NCI-H2227 (cell line): Measurements from ENCODE around the gene HMGA1.
"Not testable (repeated sequence)": the region's sequence is repeated elsewhere in the genome, so short reads cannot be mapped to it uniquely, and the experiment has no call there.

Experiments
- DNase-seq: peaks from one replicate; lab custom pipeline; 2025; ENCODE audit not compliant: unreplicated experiment; lab: John Stamatoyannopoulos, UW

HMGA1 gene

DNA sequence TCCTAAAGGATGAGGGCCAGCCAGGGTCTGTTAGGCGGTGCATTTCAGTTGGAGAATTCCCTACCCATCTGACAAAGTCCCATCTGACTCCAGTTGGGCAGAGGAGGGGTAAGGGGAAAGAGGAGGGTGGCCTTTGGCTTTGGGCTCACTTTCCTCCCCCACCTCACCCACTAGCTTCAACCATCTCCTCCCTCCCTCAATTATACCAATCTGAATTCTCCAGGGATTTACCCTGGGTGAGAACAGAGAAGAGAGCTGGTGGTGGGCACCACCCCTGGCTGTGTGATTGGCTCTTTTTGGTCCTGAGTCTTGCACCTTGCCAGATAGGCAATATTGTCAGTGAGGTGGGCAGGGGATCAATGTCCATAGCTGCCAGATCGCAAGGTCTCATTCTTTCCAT is 3.2 kb downstream of the HMGA1 start:
- DNase-seq, result no peak

DNA sequence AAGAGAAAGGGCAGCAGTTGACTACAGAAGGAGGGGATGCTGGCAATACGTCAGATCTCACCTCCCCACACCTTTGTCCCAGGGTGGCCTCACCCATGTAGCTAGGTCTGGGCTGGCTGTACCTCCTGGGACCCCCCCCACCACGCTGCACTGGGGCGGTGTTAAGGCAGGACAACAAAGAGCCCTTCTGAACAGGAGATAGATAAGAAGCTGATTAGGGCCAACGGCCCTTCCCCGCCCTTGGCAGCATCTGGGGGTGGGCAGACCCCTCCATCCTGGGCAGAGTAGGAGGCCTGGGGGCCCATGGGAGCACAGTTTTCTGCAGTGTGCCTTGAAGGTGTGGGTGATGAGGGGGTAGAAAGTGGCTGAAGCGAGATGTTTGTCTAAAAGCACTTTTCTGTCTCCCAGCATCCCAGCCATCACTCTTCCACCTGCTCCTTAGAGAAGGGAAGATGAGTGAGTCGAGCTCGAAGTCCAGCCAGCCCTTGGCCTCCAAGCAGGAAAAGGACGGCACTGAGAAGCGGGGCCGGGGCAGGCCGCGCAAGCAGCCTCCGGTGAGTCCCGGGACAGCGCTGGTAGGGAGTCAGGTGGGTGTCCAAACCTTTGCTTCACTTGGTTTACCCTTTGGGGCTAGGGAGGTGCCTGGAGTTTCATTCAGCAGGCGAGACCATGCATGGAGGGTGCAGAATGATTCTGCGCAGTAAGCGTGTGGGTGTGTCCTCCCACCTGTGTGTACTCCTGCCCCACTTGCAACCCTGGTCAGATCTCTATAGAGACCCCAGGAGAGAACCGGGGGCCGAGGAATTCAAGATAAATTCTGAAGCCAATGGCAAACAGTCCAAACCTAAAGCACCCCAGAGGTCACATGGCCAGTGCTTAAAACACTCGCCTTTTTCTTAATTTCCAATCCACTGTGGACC is 3.9 kb downstream of the HMGA1 start:
- DNase-seq, result no peak

- no peak for DNase-seq
Observed at GRCh38 chr6:34241351-34242215, 4.9 kb downstream of the HMGA1 start.

DNA sequence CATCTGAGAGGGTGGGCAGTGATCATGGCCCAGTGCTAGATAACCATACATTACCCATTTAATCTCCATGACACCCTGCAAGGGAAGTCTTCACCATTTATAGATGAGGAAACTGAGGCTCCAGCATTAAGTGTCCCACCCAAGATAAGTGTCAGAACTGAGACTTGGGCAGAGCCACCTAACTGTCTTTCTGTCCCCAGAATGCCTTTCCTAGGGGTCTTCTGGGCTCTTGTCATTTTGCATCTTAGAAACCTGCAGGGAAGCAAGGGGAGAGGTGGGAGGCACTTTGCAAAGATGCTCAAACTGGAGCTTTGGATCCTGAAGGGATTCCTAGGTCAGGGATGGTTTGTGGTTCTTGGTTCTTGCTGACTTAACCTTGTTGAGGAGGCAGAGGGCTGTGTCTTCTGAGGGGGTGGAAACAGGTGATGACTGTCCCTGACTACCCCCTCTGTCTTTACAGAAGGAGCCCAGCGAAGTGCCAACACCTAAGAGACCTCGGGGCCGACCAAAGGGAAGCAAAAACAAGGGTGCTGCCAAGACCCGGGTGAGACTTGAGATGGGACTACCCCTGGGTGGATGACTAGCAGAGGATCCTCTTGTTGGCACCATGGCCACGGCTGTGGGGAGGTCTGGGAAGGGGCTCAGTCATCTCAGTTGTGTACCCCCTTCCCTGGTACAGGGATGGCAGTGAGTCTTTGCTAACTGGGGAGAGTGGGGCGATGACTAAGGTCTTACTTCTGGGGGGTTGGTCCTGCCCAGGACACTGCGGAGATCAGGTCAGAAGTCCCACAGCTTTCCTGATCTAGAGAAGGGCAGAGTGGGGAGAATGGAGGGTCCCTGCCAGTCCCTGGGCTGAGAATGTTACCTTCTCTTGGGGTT is 5.8 kb downstream of the HMGA1 start:
- no peak for DNase-seq

DNA sequence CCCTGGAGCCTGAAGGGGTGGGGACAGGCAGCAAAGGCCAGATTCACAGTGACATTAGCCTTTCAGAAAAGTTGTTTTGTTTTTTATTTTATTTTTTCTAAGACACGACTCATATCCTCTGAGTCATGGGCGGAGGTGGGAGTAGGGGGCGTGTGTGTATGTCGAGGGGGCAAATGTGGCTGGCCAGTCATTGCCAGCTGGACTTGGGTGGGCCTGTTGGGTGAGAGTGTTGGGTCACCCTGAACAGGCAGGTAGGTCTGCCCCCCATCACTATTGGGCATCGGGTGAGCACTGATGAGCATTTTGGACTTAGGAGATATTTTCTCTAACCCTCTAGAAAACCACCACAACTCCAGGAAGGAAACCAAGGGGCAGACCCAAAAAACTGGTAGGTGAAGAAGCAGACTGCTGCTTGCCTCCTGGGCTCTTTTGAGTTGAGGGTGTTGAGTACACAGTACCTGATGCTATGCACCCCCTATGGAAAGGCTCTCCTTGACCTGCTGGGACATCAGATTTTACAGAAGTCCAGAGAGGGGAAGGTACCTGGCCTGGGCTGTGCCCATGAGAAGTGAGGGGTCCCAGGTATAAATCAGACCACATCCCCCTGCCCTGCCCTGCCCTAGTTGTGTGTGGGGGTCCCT is 6.6 kb downstream of the HMGA1 start:
- no peak for DNase-seq

GRCh38 chr6:34243901-34244884 is 7.5 kb downstream of the HMGA1 start:
- peak; percentile 39 for DNase-seq

DNA sequence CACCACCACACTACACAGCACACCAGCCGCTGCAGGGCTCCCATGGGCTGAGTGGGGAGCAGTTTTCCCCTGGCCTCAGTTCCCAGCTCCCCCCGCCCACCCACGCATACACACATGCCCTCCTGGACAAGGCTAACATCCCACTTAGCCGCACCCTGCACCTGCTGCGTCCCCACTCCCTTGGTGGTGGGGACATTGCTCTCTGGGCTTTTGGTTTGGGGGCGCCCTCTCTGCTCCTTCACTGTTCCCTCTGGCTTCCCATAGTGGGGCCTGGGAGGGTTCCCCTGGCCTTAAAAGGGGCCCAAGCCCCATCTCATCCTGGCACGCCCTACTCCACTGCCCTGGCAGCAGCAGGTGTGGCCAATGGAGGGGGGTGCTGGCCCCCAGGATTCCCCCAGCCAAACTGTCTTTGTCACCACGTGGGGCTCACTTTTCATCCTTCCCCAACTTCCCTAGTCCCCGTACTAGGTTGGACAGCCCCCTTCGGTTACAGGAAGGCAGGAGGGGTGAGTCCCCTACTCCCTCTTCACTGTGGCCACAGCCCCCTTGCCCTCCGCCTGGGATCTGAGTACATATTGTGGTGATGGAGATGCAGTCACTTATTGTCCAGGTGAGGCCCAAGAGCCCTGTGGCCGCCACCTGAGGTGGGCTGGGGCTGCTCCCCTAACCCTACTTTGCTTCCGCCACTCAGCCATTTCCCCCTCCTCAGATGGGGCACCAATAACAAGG is 8.5 kb downstream of the HMGA1 start:
- not testable (repeated sequence) for DNase-seq

DNA sequence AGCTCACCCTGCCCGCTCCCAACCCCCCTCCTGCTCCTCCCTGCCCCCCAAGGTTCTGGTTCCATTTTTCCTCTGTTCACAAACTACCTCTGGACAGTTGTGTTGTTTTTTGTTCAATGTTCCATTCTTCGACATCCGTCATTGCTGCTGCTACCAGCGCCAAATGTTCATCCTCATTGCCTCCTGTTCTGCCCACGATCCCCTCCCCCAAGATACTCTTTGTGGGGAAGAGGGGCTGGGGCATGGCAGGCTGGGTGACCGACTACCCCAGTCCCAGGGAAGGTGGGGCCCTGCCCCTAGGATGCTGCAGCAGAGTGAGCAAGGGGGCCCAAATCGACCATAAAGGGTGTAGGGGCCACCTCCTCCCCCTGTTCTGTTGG is 9.1 kb downstream of the HMGA1 start:
- not testable (repeated sequence) for DNase-seq

DNA sequence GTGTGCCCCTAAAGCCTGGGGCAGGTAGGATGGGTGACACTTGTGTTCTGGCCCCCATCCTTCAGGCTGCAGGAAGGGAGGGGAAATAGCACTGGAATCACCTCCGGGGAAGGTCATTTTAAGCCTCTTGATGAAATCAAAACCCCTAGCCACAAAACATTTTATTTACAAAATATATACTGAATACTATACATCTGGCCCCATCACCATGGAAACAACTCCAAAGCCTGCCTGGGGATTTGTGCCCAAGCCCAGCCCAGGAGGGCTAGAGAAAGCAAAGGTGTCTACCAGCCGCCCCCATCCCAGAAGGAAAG is 9.5 kb downstream of the HMGA1 start:
- no peak for DNase-seq

- peak; percentile 19 for DNase-seq
Observed at GRCh38 chr6:34246563-34247391, 10.1 kb downstream of the HMGA1 start.

DNA sequence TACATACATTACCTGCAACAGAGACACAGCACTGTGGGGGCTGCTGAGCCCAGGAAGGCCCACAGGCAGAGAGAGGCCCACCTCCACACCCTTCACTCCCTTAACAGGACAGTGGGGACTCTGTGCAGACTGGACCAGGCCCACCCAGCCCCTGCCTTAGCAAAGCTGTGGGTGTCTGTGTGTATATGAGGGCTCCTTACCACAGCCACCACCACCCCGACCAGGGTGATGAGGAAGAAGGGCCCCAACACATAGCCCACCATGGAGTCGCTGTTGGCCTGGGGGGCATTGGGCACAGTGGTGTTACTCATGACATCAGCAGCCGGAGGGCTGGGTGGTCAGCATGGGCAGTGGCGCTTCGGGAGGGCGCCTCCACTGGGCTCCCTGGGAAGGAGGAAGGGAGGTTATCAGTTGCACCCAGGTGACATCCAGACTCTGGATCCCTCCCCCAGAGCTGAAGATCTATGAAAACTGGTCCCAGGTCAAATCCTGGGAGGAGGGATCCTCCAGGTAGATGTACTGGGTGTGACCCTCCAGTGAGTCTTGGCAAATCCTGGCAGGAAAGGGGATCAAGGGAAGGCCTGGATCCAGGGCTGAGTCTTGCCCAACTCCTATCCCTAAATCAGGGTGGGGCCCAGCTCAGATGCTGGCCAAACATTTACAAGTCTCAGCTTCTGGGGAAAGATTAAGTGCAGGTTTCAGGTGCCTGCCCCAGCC is 11.0 kb downstream of the HMGA1 start:
- no peak for DNase-seq

DNA sequence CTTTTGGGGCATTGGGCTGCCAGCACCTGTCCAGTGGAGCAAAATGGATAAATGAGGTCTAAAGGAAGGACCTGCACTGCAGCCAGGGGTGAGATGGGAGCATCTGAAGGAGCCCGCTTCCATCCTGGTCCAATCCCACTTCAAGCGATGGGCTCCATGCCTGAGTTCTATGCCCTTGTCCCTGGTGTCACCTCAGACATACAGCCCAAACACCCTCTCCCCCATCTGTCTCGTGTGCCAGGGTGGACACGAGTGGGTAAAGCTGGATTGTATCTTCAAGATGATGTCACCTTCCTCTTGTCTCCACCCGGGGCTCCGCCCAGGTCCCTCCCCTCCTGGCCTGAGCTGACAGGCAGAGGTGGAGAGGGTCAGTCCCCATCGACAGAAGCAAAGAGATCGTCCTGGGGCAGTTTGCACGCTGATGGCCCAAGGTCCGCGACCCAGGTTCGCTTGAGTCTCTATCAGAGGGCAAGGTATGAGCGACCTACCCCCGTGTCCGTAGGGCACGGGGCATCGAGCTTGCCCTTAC is 11.6 kb downstream of the HMGA1 start:
- peak; percentile 44 for DNase-seq

DNA sequence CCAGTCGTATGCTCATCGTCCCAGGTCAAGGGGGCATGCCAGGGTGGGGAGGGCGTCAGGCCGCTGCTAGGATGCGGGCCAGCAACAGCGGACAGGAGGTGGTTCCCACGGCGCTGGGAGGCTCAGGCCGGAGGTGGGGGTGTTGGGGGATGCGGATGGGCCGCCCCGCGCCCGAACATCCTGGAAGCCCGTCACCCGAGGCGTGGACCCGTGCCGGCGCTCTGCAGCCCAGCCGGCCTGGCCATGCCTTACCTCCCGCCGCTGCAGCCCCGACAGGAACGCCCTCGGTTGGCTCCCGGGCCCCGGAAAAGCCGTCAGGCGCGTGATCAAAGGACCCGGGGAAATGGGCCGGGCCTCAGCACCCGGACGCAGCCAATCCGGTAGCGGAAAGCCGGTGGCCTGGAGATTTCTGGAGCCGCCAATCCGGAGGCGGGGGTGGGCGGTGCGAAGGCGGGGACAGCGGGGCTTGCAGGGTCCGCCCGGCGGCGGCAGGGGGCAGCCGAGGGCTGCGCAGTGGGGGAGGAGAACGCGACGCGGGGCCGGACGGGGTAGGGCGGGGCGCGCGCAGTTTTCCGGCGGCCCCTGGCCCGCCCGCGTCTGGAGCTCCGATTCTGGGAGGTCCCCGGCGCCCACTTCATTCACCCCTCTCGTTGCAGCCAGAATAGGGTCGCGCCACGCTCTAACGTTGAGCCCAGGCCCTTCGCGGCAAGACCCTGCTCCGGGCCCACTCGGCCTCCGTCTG is 12.2 kb downstream of the HMGA1 start, which contains the start of gene SMIM29:
TSS of gene SMIM29 (minus strand) at position 280 of the 742 bp plus-strand sequence. CDS start 1,215 bp downstream, outside the sequence.
- peak; percentile 97 for DNase-seq

DNA sequence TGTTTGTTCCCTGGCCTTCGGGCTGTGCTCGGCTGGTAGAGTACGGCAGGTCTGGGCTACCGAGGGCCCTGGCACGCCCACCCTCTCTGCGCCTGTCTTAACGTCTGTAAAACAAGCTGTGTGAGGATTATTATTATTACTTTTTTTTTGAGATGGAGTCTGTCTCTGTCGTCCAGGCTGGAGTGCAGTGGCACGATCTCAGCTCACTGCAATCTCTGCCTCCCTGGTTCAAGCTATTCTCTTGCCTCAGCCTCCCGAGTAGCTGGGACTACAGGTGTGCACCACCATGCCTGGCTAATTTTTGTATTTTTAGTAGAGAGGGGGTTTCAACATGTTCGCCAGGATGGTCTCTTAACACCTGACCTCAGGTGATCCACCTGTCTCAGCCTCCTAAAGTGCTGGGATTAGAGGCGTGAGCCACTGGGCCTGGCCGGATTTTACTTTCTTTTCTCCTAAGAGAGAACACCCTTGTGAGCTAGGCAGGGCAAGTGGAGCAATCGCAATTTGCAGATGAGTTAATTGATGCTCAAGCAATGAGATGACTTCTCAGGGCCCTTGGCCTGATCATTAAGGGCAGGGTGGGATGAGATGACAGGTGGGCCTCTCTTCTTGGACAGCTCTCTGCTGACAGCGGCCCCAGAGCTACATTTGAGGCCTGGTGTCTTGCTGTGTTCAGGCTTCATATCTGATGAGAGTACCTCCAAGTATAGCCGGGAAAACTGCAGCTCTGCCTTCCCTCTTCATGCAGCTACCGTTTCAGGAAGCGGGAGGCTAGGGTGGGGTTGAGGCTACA is 13.0 kb downstream of the HMGA1 start:
- no peak for DNase-seq

DNA sequence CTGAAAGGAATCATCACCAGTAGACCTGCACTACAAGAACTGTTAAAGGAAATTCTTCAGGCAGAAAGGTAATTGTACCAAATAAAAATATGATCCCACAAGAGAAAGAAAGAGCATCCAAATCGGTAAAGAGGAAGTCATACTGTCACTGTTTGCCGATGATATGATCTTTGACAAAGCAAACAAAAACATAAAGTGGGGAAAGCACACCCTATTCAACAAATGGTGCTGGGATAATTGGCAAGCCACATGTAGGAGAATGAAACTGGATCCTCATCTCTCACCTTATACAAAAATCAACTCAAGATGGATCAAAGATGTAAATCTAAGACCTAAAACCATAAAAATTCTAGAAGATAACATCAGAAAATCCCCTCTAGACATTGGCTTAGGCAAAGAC is 15.7 kb downstream of the HMGA1 start:
- not testable (repeated sequence) for DNase-seq
